CD4-positive, alpha-beta memory T cell (primary cell): Measurements from ENCODE around the gene ADGRD2. TPM values are rescaled to one million over a fixed set of nuclear protein-coding genes. Genes with fewer than 3 reads are reported as not detected.

ENCODE experiments used
- CTCF ChIA-PET: fragments of 350-600 bp; sonication (Branson Sonifier 250); formaldehyde crosslinking; loops from one replicate; lab custom pipeline; 2021; ENCODE audit warnings: inconsistent platforms; ENCODE audit not compliant: partially characterized antibody; lab: Charles Lee
- POLR2A ChIA-PET: fragments of 350-600 bp; sonication (Branson Sonifier 250); formaldehyde crosslinking; loops from one replicate; lab custom pipeline; 2021; ENCODE audit not compliant: partially characterized antibody; lab: Charles Lee
- DNase-seq, 5 donors: peaks; one replicate each; pipeline versions ENCODE4 v3.0.0 to v3.0.0-alpha.2; 2020 to 2022; ENCODE audit warnings: mixed read lengths in 1 of 5
- H3K27ac ChIP-seq: one replicate; pipeline ENCODE4 v1.7.0; 2013; ENCODE audit warnings: low read depth, low read length
- H3K27me3 ChIP-seq: 2 replicates; pipeline ENCODE4 v1.7.0; 2013; ENCODE audit warnings: mild to moderate bottlenecking, low read length, moderate library complexity; ENCODE audit not compliant: insufficient read depth
- H3K36me3 ChIP-seq: 2 replicates; pipeline ENCODE4 v1.7.0; 2013; ENCODE audit warnings: mild to moderate bottlenecking, low read length, moderate library complexity; ENCODE audit not compliant: insufficient read depth
- H3K4me1 ChIP-seq: 2 replicates; pipeline ENCODE4 v1.7.0; 2013; ENCODE audit warnings: mild to moderate bottlenecking, low read length, moderate library complexity; ENCODE audit not compliant: insufficient read depth
- H3K4me3 ChIP-seq, 2 donors: one replicate each; pipeline ENCODE4 v1.7.0; 2013; ENCODE audit warnings: low read length in 2 of 2, mild to moderate bottlenecking in 1 of 2
- H3K9me3 ChIP-seq, 2 donors: one replicate each; pipeline ENCODE4 v1.7.0; 2013; ENCODE audit warnings: low read length in 2 of 2, control low read depth in 1 of 2; ENCODE audit not compliant: control insufficient read depth in 1 of 2
- H3K27ac Mint-ChIP-seq, 7 donors: one replicate each; pipeline ENCODE4 v1.8.0; 2020 to 2021; ENCODE audit warnings: mixed read lengths in 7 of 7, mild to moderate bottlenecking in 6 of 7, inconsistent platforms in 3 of 7, moderate library complexity in 3 of 7
- H3K27me3 Mint-ChIP-seq, 2 donors: one replicate each; pipeline ENCODE4 v1.8.0; 2020 to 2021; ENCODE audit warnings: mixed read lengths in 2 of 2
- H3K36me3 Mint-ChIP-seq, 2 donors: one replicate each; pipeline ENCODE4 v1.8.0; 2020 to 2021; ENCODE audit warnings: mixed read lengths in 2 of 2, inconsistent platforms in 1 of 2, mild to moderate bottlenecking in 1 of 2
- H3K4me1 Mint-ChIP-seq, 4 donors: one replicate each; pipeline ENCODE4 v1.8.0; 2020 to 2021; ENCODE audit warnings: mixed read lengths in 4 of 4, mild to moderate bottlenecking in 1 of 4
- H3K4me3 Mint-ChIP-seq, 8 donors: one replicate each; pipeline ENCODE4 v1.8.0; 2020 to 2021; ENCODE audit warnings: mixed read lengths in 8 of 8, mild to moderate bottlenecking in 7 of 8, moderate library complexity in 6 of 8, inconsistent platforms in 3 of 8
- H3K9me3 Mint-ChIP-seq, 8 donors: one replicate each; pipeline ENCODE4 v1.8.0; 2020 to 2021; ENCODE audit warnings: mixed read lengths in 8 of 8, mild to moderate bottlenecking in 5 of 8, inconsistent platforms in 3 of 8, moderate library complexity in 1 of 8
- intact Hi-C: fragments of 100-400 bp; cut with micrococcal nuclease; formaldehyde crosslinking; loops from one replicate; pipeline ENCODE4 v1.15.1; 2023
- polyA plus RNA-seq, 2 donors: library from polyadenylated mRNA; unstranded; fragments of 300-500 nt; fragmentation: Illumina TruSeq; gene quantifications; one replicate each; pipeline ENCODE4 v1.2.3, GENCODE V29; 2021
- total RNA-seq, 2 experiments: library from RNA; stranded (reverse); gene quantifications; one replicate each; pipeline ENCODE4 v1.2.3, GENCODE V29; 2021

The ADGRD2 gene
- total and polyA plus RNA-seq, 4 experiments from 2014 or later: not detected

DNA sequence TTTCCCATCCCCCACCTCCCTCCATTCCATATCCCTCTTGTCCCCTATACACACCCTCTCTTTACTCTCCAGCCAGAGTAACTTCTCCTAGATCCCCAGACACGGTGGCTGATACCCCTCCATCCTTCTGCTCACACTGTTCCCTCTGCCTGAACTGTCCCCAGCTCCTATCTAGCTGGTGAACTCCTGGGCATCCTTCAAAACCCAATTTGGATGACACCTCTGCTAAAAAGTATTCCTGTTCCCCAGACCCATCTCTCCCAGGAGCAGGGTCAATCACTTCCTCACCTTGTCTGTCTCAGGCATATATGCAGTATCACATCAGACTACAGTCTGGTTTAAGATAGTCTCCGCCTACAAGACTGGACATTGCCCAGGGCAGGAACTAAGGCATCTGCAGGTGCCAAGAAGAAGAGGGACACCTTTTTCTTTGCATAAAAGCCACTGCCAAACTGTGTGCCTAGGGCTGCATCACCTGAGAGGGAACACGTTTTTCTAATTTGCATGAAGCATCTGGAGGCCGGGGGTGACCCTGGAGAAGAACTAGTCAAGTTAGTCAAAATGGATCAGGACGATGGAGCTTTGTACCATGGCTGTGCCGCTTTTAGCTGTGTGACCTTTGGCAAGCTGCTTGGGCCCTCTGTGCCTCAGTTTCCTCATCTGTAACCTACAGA, 29.8 kb downstream of the ADGRD2 start:
- no peaks in the 10 kb centered on the region for H3K9me3 Mint-ChIP-seq
- no peaks in the 10 kb centered on the region for H3K36me3 Mint-ChIP-seq
- no peaks in the 10 kb centered on the region for H3K4me1 Mint-ChIP-seq
- DNase-seq: no peak
- H3K27ac ChIP-seq: no peak overlapping the region
- H3K4me1 ChIP-seq: no peaks in the 10 kb centered on the region
- no peak overlapping the region for H3K4me3 ChIP-seq
- POLR2A ChIA-PET: no interaction called here
- H3K36me3 ChIP-seq: no peaks in the 10 kb centered on the region
- H3K27ac Mint-ChIP-seq: no peak overlapping the region
- no peaks in the 10 kb centered on the region for H3K9me3 ChIP-seq
- H3K4me3 Mint-ChIP-seq: no peak overlapping the region
- H3K27me3 ChIP-seq: no peaks in the 10 kb centered on the region
- peaks cover 6 to 7% of the 10 kb centered on the region in 2 donors for H3K27me3 Mint-ChIP-seq
- CTCF ChIA-PET: no interaction called here
- intact Hi-C loops: no loop called here

DNA sequence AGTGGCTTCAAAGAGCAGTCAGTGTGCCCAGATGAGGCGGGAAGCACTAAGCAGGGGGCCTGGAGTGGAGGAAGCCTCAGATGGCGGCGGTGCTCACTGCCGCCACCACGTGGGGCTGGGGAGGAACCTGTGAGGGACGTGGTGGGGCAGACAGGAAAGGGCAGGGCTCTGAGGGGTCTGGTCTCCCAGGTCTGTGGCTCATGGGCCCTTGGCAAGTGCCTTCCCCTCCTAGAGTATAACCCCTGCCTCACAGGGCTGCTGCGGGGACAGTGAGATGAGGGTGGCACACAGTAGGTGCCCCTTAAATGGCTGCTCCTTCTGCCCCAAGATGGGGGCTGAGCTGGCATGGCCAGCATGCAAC, 30.4 kb downstream of the ADGRD2 start:
- Histone ChIP-seq H3K27ac (no peak overlapping the region), H3K9me3 (no peaks in the 10 kb centered on the region), H3K4me3 (no peak overlapping the region), H3K27me3 (no peaks in the 10 kb centered on the region), H3K36me3 (no peaks in the 10 kb centered on the region), H3K4me1 (no peaks in the 10 kb centered on the region)
- peaks cover 3 to 7% of the 10 kb centered on the region in 2 donors for H3K27me3 Mint-ChIP-seq
- H3K4me1 Mint-ChIP-seq: no peaks in the 10 kb centered on the region
- CTCF ChIA-PET: no interaction called here
- no peaks in the 10 kb centered on the region for H3K36me3 Mint-ChIP-seq
- no peak overlapping the region for H3K4me3 Mint-ChIP-seq
- POLR2A ChIA-PET: no interaction called here
- DNase-seq: no peak
- no peak overlapping the region for H3K27ac Mint-ChIP-seq
- no peaks in the 10 kb centered on the region for H3K9me3 Mint-ChIP-seq
- intact Hi-C loops: no loop called here

GRCh38 chr9:124481115-124481514, 30.9 kb downstream of the ADGRD2 start:
- CTCF ChIA-PET: no interaction called here
- no peaks in the 10 kb centered on the region for H3K27me3 ChIP-seq
- Mint-ChIP-seq H3K27me3 (peaks cover 3 to 7% of the 10 kb centered on the region in 2 donors), H3K4me1 (no peaks in the 10 kb centered on the region), H3K9me3 (no peaks in the 10 kb centered on the region), H3K27ac (no peak overlapping the region), H3K36me3 (no peaks in the 10 kb centered on the region), H3K4me3 (no peak overlapping the region)
- H3K36me3 ChIP-seq: no peaks in the 10 kb centered on the region
- DNase-seq: no peak
- intact Hi-C loops: no loop called here
- no peaks in the 10 kb centered on the region for H3K9me3 ChIP-seq
- POLR2A ChIA-PET: no interaction called here
- no peak overlapping the region for H3K27ac ChIP-seq
- H3K4me3 ChIP-seq: no peak overlapping the region
- H3K4me1 ChIP-seq: no peaks in the 10 kb centered on the region

DNA sequence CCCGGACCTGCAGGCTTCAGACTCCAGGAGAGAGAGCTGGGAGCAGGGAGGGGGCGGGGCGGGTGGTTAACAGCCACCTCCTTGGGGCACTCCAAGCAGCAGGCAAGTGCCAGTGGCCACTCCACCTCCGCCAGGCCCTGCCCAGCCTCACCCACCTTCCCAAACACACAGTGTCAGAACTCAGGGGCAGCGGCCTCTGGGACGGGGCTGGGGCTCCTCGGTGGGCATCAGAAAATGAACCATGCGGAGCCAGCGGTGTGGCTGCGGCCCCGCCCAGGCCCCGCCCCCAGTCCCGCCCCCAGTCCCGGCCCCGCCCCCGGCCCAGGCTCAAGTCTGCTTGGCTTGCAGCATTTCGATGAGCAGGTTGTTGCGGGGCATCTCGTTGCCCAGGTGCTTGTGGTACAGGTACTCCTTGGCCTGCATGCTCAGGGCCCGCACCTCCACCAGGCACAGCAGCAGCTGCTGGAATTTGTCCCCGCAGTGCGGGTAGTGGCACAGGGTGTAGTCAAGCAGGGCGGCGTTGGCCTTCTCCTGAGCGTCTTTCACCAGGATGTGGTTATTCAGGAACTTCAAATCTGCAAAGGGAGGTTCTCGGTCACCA, 32.3 kb downstream of the ADGRD2 start:
- Histone ChIP-seq H3K4me3 (no peak overlapping the region), H3K27ac (no peak overlapping the region), H3K9me3 (no peaks in the 10 kb centered on the region), H3K36me3 (no peaks in the 10 kb centered on the region), H3K4me1 (no peaks in the 10 kb centered on the region), H3K27me3 (no peaks in the 10 kb centered on the region)
- Mint-ChIP-seq H3K36me3 (no peaks in the 10 kb centered on the region), H3K4me3 (no peak overlapping the region), H3K27me3 (peaks cover 3 to 5% of the 10 kb centered on the region in 2 donors), H3K9me3 (no peaks in the 10 kb centered on the region), H3K4me1 (no peaks in the 10 kb centered on the region), H3K27ac (no peak overlapping the region)
- no peak for DNase-seq
- intact Hi-C loops: no loop called here
- POLR2A ChIA-PET: no interaction called here
- CTCF ChIA-PET: no interaction called here

- ChIA-PET POLR2A (no interaction called here), CTCF (no interaction called here)
- Mint-ChIP-seq H3K4me3 (no peak overlapping the region), H3K4me1 (no peaks in the 10 kb centered on the region), H3K9me3 (no peaks in the 10 kb centered on the region), H3K36me3 (no peaks in the 10 kb centered on the region), H3K27ac (no peak overlapping the region), H3K27me3 (peaks cover 3 to 5% of the 10 kb centered on the region in 2 donors)
- Histone ChIP-seq H3K36me3 (no peaks in the 10 kb centered on the region), H3K4me3 (no peak overlapping the region), H3K4me1 (no peaks in the 10 kb centered on the region), H3K27ac (no peak overlapping the region), H3K27me3 (no peaks in the 10 kb centered on the region), H3K9me3 (no peaks in the 10 kb centered on the region)
- DNase-seq: no peak
- intact Hi-C loops: no loop called here
Measured at GRCh38 chr9:124483481-124483880, 33.2 kb downstream of the ADGRD2 start.

DNA sequence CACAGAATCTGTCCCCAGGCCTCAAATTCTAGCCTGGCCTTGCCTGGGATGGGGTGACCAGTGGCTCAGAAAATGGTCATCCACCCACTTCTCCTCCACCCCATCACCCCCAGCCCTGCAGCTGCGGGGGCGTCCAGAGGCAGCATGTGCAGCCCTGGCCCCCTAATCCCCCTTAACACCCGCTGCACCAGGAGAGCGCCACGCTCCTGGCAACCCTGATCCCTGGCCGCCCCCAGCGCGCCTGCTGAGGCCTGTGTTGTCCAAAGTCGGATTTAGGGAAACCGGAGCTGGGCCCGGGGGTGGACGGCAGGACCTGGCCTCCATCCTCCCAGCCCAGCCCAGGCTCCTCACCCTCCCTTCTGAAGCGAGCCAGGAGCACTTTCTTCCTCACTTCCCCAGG, 35.0 kb downstream of the ADGRD2 start:
- Histone ChIP-seq H3K27me3 (no peaks in the 10 kb centered on the region), H3K4me1 (no peaks in the 10 kb centered on the region), H3K27ac (no peak overlapping the region), H3K36me3 (no peaks in the 10 kb centered on the region), H3K9me3 (no peaks in the 10 kb centered on the region), H3K4me3 (no peak overlapping the region)
- H3K9me3 Mint-ChIP-seq: no peaks in the 10 kb centered on the region
- H3K27me3 Mint-ChIP-seq: peaks cover 3 to 4% of the 10 kb centered on the region in 2 donors
- H3K4me1 Mint-ChIP-seq: no peaks in the 10 kb centered on the region
- intact Hi-C loops: no loop called here
- CTCF ChIA-PET: no interaction called here
- DNase-seq: no peak
- H3K4me3 Mint-ChIP-seq: no peak overlapping the region
- H3K36me3 Mint-ChIP-seq: no peaks in the 10 kb centered on the region
- H3K27ac Mint-ChIP-seq: no peak overlapping the region
- POLR2A ChIA-PET: no interaction called here

DNA sequence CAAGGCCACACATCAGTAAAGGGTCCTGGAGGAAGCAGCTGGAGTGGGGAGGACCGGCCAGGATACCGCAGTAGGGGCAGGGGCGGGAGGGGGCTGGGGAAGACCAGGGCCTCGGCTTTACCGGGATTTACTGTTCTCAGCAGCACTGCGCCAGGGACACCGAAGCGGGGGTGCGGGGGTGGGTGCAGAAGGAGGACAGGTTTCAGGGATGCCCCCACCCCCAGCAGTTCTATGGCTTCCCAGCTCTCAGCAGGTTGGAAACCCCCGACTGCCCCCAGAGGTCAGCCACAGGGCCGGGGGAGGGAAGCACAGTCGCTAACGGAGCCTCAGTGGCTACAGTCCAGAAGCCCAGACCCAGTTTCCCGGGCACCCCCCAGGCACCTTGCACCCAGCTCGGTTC, 35.7 kb downstream of the ADGRD2 start:
- no peaks in the 10 kb centered on the region for H3K9me3 ChIP-seq
- no peaks in the 10 kb centered on the region for H3K4me1 Mint-ChIP-seq
- intact Hi-C loops: no loop called here
- H3K9me3 Mint-ChIP-seq: no peaks in the 10 kb centered on the region
- H3K36me3 Mint-ChIP-seq: no peaks in the 10 kb centered on the region
- H3K4me3 ChIP-seq: no peak overlapping the region
- peaks cover 3 to 4% of the 10 kb centered on the region in 2 donors for H3K27me3 Mint-ChIP-seq
- POLR2A ChIA-PET: no interaction called here
- H3K27ac ChIP-seq: no peak overlapping the region
- H3K4me1 ChIP-seq: no peaks in the 10 kb centered on the region
- H3K4me3 Mint-ChIP-seq: no peak overlapping the region
- no peaks in the 10 kb centered on the region for H3K27me3 ChIP-seq
- no peak overlapping the region for H3K27ac Mint-ChIP-seq
- no peak for DNase-seq
- CTCF ChIA-PET: no interaction called here
- H3K36me3 ChIP-seq: no peaks in the 10 kb centered on the region
